Stimulated activated CD4-positive, alpha-beta T cell treated with anti-CD3 and anti-CD28 coated beads, Interleukin-2, amount 100 ng/mL, for 48 hours (primary cell): ENCODE results near the gene CRHR1.

ENCODE experiments used
- DNase-seq, 2 donors: peaks; one replicate each; pipeline ENCODE4 v3.0.0-alpha.2; 2020

The CRHR1 gene

DNA sequence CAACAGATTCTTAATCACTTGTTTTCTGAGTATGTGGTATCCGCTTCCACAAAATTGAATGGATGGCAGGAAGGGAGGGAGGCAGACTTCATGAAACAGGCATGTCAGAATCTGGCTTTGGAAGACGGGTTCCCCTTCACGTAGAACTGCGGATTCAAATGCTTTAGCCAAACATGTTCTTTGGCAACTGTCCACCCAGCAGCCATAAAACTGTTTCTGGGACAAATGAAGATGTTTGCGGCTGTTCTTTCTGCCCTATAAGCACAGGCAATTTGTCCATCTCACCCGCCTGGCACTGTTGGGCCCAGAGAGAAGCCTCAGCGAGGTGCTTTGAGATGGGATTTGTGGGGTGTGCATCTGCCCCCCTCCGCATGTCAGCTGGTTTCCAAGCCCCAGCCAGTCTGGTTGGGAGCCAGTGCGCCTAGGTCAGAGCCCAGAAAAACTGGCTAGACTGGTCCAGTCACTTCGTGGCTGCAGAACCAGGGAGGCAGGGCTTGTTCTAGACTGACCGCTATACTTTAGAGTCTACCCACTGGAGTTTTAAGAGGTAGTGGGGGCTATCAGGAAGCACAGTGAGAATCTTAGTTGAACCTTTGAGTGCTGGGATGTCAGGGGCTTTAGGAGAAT is 6.3 kb downstream of the CRHR1 start:
- DNase-seq: no peak

DNA sequence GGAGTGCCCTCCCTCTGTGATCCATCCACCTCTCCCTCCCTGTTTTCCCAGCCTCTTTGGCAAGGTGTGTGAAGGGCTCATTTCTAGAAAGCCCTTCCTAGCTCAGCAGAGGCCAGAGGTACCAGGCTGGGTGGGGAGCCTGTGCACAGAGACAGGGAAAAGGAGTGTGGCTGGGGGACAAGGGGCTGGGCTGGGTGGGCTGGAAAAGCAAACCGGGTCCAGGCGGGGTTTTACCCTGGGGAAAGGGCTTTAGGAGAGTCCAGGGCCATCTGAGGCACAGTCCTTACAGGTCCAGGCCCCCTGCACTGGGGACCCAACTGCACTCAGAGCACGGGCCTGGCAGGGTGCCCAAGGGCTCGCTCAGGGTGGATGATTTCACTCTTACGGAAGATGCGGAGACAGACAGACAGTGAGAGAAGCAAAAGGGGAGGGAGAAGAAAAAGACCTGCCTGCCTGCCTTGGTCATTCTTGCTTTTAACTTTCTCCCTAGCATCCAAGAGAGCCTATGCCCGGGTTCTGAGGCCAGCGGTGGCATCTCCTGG is 7.0 kb downstream of the CRHR1 start:
- no peak for DNase-seq

DNA sequence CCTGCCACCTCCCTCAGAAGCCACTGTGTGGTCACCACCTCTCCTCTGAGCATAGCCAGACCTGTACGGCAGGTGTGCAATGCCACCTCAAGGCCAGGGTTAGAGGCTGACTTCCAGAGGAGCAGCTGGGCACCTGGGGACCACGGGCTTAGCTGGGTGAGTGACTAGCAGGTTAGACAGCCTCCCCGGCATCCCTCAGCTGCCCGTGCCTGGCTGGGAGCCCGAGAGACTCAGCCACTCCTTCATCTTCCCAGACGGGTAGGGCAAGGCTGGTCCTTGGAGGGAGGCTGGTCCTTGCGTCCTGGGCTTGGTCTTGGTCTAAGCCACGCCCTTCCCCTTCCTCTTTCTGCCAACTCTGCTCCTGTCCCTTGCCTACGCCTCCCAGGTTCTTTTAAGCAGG is 7.8 kb downstream of the CRHR1 start:
- DNase-seq: no peak

DNA sequence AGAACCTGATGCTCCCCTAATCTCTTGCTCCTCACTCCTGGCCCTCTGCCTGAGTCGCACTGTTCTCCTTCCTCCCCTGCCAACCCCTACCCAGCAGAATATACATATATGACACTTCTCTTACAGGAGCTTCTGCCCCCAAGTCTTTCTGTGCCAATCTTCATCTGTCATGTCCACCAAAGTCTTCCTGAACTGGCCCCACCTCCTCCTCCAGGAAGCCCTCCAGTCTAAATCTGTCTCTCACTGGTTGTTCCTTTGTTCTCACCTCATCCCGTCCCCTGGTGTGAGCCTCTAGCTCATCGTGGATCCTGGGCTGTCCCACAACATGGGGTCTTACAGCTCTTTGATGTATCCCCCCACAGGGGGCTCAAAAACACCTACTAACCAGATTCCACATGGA is 8.3 kb downstream of the CRHR1 start:
- DNase-seq: no peak

DNA sequence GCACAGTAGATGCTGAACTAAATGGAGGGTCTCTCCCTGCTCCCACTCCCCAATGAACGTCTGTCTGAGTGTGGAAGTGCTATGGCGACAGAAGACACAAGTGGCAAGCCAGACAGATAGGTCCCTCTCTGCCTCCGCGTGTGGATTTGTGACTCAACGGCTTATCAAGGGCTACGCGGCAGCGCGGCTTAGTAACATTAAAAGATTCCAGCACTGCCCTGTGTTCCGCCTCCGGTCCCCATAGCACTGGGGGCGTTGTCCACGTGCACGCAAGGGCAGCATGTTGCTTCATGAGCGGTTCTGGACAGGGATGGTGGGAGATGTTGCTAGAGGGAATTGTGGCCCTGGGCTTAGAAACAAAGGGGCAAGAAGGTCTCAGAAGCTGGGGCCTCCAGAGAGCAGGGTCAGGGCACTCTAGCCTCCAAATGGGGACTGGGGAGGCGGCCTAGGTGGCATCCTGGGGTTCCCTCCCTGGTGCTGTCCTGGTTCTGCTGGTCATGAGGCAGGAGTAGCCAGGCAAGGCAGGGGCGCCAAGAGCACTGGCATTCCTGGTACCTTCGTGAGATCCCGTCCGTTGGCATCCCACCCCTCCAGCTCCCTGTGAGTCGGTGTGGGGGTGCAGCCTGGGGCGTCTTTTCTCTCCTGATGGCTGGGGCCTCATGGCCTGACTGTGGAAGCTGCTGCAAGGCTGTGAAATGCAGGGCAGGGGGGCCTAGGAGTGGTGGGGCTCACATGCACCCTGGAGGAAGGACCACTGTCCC is 9.1 kb downstream of the CRHR1 start:
- no peak for DNase-seq

DNA sequence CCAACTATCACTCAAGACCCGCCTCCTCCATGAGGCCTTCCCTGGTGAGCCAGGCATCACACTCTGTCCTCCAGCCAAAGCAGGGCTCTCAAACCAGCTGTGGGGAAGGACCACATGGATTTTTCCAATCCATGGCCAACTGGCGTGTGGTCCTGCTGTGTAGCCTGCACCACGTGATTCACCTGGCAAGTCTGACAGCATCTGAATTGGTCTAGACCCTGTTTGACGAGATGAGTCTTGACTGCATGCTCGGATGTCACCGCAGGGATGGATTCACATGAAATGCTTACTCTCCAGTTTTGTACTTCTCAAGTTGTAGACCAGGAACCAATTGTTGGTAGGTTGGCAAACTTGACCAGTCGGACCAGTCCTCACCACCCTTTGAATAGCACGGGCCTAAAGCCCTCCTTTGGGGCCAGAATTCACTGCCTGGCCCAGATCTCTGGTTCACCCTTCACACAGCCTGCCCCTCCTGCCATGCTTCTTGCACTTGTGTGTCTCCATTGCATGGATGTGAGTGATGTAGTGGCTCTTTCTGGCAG is 9.9 kb downstream of the CRHR1 start:
- DNase-seq: no peak

DNA sequence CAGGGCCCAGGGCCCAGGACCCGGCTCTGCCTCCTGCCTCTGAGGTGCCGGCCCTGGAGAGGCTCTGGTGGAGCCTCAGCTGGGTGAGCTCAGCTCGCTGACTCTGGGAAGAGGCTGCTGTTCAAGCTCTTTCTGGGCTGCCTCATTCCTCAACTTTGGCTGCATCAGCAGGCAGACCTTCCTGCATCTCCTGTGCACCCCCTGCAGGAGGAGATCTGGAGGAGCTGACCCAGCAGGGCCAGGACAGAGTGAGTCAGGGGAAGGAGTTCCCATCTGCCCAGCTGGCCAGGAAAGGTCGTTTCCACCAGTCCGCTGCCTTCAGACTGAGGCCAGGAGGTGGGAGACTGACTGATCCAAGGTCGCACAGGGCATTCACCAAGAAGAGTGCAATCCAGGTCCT is 10.7 kb downstream of the CRHR1 start:
- DNase-seq: no peak

DNA sequence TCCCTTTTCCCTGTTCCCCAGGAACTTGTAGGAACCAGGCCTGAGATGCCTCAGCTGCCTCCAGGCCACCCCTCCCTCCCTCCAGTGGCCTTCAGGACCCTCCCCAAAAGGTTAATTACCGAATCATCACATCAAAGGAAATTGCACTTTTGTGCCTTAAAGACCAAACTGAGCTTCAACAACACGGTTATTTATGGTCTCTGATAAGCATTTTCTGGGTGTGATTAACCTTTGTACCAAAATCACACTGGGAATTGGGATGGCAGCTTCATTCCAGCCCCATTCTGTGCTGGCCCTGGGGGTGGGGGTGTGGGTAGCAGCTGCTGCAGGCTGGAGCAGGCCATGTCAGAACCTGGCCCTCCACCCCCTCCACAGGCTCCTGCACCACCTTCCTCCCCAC is 16.7 kb downstream of the CRHR1 start:
- no peak for DNase-seq

DNA sequence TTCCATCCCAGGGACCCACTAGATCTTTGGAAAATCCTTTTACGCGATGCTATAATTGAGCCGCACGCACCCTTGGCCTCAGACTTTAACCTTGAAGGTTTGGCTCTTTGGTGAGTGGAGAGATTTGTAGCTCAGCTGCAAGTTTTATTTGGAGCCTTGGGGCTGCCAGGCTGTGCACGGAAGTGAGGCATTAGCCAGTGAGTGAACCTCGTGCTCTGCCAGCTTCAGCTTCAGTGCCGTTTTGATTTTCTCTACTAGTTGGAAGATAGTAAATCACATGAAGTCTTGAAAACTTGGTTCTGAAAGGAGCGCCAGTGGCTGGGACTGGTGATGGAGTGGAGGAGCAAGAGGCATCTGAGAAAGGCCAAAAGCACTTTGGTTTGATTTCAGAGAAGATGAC is 17.3 kb downstream of the CRHR1 start:
- DNase-seq: no peak

DNA sequence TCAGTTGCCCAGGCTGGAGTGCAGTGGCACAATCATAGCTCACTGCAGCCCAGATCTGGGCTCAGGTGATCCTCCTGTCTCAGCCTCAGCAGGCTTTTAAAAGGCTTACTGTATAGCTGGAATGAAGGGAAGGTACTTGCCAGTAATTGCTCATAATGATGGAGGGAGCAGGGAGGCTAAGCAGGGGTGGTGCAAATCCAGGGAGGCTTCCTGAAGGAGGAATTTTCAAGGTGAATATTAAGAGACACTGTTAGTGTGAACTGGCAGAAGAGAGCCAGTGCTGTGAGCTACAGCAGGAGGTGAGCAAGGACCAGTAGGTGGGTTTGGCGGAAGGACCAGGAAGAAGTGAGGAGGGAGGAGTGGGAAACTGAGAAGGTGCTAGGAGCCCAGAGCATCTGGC is 24.7 kb downstream of the CRHR1 start:
- DNase-seq: no peak

DNA sequence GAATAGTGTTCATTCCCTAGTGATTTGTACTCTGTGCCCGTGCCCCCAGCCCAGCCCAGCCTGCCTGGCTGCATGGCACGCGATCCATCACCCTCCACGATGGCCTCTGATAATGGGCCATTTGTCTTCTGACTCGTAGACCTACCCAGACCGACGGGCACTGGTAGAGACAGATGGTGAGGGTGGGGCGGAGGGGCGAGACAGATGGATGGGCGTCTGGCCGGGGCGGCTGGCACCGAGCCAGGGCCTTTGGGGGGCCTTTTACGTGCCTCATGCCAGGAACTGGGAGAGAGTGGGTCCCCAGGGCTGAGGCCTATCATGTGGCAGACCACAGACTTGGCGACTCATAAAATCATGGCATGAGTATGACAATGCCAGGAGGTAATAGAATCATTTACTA is 25.4 kb downstream of the CRHR1 start:
- DNase-seq: no peak

DNA sequence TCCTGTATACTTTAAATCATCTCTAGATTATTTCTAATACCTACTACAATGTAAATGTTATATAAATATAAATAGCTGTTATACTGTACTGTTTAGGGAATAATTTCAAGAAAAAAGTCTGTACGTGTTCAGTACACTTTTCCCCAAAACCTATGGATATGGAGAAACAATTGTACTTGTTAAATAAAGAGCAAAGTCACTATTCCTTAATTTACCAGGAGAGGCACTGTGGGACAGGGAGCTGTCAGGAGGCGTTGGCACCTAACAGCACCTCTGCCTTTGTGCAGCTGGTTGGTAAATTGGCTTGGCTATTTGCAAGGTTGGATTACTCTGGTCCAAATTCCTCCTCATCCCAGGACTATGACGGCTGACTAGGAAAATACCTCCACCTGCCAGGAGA is 28.0 kb downstream of the CRHR1 start:
- no peak for DNase-seq

DNA sequence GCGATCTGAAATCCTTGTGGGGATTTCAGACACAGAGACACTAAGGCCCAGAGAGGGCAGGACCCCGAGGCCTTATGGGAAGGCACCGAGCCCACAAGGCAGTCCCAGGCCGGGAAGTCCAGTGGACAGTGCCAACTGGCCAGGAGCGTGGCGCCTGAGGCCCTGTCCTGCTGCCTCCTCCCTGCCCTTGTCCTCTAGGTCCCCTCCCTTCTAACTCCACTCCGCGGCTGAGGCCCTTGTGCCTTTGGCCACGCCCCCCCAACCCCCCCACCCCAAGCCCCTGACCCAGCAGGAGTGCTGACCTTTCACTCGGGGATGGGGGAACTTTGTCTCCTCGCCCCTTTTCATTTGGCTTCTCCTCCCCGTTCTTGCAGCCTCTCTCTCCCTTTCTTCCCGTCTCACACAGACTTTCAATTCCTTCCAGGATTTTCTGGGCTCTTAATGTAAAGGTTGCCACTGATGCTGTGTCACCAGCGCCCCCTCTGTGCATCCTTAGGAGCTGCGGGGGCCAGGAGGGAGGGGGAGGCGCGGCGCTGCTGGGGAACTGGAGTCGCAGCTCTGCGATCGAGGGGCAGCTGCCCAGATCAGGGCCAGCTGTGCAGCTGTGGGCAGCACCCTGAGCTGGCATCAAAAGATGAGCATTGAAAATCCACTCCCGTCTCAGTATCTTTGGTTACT is 29.1 kb downstream of the CRHR1 start:
- no peak for DNase-seq

DNA sequence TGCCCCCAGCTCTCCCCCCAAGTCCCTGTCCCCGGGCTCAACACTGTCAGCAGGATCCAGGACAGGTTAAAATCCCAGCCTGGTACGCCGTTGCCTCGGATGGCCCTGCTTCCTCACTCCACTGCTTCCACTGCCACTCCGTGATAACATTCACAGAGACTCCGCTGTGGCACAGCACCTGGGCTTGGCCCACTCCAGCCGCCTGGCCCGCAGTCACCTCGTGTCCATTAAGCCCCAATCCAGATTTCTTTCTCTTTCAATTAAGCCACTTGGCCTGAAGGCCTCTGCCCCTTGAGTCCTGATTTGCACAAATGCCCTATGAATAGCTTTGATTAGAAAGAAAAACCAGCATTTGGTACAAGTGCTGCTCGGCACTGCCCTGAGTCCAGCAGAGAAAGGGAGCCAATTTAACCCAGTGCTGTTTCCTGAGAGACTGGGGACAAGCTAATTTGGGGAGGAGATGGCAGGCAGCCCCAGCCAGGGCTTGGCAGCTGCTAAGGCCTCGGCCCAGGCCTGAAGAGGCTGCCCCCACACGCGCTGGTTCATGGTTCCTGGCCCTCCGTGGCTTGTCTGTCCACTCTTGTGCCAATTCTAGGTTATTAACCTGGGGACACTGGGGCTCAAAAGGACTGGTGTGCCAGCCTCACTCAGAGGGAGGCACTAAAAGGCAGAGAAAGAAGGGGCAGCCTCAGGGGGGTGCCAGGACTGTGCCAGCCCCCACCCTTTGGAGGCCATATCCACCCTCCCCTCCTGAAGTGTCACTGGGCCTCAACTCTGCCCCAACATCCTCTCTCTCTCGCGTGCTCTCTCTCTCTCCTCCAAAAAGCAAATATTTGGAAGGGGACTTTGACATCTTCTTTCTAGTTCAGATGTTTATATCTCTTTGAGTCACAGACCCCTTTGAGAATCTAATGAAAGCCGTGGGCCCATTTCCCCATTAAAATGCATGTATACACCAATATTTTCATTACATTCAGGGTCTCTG is 30.8 kb downstream of the CRHR1 start:
- DNase-seq: no peak

DNA sequence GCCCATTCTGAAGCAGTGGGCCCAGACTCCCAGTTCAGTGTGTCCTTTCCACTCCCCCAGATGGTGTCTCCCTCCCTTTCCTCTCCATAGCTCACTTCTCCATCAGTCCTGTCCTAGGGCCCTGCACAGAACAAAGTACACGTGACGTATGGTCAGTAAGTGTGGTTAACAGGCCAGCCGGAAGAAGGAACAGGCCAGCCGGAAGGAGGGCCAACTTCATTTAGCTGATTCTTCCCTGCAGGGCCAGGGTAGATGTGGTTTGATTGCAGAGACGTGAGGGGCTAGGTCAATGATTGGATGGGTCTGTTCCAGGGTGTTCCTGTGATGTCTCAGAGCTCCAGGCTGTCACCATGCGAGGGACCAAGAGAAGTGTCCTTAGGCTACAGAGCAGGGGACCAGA is 31.6 kb downstream of the CRHR1 start:
- no peak for DNase-seq

DNA sequence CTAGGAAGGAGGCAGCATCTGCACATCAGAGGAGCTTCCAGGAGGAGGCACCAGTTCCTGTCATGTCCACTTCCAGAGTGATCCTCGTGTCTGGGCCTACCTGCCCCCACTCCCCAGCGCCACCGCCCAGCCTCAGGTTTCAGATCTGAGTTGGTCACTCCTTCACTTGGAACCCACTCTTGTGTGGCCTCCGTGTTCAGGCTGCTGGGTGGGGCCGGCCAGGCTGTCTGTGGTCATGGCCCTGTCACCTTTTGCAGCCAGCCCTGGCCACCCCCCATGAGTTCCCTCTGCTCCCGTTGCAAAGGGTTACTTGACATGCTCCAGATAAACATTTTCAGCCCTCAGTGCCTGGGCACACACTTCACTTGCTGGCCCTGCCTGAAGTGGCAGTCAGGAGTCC is 33.9 kb downstream of the CRHR1 start:
- DNase-seq: no peak

DNA sequence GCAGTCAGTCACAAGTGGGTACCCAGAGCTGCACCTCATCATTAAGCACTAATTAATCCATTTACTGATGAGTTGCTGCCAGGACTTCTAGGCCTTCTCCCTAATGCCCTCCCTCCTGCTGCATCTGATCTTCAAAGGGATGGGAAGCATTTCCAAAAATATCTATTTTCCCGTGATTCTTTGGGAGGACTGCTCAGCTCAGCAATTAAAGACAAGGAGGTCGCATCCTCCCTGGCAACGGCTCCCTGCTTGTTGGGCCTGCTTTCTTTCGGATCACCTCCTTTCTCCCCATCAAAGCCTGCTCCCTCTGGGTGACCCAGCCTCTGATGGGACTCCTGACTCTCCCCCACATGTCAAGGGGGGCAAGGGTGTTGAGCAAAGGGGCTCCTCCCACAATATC is 34.6 kb downstream of the CRHR1 start:
- no peak for DNase-seq

DNA sequence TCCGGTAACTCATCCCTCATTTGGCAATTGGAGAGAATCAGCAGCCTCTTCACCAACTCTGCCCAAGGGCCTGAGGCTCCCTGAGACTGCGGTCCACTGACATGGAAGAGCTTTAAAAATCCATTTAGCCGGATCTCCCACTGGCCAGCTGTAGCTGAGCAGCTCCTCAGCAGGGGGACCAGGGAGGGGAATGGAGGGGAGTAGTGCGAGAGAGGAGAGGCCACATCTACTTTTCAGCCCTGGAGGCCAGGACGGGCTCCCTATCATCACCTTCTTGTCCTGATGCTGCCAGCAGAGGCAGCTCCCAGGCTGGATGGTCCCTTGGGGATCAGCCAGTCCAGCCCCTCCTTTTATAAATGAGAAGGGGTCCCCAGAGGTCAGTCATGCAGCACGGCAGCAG is 35.5 kb downstream of the CRHR1 start:
- no peak for DNase-seq

DNA sequence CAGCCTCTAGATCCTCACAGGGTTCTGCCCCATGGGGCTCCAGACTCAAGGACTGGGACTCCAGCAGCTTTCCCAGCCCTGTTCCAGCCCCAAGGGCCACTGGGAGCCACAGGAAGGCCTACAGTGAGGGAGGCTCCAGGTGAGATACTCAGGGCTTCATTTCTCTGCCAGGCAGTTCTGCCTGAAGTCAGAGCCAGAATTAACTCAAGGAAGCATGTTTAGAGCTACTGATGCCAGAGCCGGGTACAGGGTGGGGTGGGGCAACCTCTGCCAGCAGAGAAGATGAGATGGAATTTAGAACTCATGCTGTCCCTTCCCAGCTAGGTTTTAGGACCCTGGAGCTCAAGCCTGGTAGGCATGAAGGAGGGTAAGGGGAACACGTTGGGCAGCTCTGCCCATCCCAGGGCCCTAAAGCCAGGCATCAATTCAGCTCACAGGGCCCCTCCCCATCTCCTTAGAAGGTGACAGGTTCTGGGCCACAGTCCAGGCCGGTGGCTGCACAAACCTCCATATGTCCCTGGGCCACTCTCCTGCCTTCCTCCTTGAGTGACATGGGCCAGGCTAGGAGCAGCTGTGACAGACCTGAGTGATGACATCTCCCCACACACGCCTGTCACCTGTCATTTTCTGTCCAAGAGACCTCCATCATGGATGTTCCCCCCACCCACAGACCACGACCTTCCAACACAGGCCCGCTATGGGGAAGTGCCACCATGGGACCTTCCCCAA is 36.1 kb downstream of the CRHR1 start:
- no peak for DNase-seq

DNA sequence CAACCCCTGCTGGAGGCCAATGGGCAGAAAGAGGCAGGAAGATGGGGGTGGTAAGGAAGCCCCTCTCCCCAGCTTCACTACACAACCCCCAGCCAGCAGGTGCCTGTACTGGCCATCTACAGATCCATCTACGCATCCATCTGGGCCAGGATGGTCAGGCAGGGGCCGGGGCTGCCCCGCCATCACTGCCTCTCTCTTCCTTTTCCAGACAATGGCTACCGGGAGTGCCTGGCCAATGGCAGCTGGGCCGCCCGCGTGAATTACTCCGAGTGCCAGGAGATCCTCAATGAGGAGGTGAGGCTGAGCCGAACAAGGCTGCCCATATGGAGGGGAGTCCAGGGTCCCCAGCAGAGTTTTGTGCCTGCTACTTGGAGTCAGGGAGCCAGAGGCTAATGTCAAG is 37.0 kb downstream of the CRHR1 start:
- no peak for DNase-seq

DNA sequence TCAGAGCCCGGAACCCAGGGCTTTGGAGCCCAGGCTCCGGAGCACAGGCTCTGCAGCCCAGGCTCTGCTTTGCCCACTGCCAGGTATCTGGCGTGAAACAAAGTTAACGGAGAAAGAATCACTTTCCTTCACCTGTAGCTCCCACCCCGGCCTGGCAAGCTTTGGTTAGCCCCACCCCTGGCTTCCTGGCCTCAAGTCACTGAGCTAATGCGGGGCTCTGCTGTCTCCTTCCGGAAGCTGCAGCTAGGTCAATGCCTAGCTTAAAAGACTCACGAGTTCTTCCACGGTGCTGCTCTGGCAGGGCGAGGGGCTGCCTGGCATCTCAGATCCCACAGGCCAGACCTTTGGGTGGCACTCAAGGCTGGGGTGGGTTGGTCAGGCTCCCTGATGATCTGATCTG is 39.5 kb downstream of the CRHR1 start:
- DNase-seq: no peak

DNA sequence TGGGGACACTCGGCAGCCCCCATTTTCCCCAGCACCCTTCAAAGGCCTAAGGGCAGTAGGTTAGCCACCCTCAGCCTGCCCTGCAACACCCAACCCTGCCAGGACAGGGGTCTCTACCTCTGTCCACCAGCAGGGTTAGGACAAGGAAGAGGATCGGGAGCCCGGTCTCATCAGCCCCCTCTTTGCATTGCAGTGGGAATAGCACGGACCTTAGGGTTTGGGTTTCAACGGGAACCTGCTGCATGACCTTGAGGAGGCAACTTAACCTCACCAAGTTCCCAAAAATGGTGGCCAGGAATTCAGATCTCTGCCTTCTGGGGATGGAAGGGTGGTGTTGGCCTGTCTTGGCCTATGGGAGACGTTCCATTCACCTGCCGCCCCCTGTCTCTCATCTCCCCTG is 40.4 kb downstream of the CRHR1 start:
- no peak for DNase-seq
